8988T (cell line): Measurements from ENCODE around the gene USH2A.

Experiments used
- DNase-seq: peaks from one replicate; pipeline ENCODE4 v3.0.0; 2011

Gene USH2A, protein sequence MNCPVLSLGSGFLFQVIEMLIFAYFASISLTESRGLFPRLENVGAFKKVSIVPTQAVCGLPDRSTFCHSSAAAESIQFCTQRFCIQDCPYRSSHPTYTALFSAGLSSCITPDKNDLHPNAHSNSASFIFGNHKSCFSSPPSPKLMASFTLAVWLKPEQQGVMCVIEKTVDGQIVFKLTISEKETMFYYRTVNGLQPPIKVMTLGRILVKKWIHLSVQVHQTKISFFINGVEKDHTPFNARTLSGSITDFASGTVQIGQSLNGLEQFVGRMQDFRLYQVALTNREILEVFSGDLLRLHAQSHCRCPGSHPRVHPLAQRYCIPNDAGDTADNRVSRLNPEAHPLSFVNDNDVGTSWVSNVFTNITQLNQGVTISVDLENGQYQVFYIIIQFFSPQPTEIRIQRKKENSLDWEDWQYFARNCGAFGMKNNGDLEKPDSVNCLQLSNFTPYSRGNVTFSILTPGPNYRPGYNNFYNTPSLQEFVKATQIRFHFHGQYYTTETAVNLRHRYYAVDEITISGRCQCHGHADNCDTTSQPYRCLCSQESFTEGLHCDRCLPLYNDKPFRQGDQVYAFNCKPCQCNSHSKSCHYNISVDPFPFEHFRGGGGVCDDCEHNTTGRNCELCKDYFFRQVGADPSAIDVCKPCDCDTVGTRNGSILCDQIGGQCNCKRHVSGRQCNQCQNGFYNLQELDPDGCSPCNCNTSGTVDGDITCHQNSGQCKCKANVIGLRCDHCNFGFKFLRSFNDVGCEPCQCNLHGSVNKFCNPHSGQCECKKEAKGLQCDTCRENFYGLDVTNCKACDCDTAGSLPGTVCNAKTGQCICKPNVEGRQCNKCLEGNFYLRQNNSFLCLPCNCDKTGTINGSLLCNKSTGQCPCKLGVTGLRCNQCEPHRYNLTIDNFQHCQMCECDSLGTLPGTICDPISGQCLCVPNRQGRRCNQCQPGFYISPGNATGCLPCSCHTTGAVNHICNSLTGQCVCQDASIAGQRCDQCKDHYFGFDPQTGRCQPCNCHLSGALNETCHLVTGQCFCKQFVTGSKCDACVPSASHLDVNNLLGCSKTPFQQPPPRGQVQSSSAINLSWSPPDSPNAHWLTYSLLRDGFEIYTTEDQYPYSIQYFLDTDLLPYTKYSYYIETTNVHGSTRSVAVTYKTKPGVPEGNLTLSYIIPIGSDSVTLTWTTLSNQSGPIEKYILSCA (N-terminal part only)

DNA sequence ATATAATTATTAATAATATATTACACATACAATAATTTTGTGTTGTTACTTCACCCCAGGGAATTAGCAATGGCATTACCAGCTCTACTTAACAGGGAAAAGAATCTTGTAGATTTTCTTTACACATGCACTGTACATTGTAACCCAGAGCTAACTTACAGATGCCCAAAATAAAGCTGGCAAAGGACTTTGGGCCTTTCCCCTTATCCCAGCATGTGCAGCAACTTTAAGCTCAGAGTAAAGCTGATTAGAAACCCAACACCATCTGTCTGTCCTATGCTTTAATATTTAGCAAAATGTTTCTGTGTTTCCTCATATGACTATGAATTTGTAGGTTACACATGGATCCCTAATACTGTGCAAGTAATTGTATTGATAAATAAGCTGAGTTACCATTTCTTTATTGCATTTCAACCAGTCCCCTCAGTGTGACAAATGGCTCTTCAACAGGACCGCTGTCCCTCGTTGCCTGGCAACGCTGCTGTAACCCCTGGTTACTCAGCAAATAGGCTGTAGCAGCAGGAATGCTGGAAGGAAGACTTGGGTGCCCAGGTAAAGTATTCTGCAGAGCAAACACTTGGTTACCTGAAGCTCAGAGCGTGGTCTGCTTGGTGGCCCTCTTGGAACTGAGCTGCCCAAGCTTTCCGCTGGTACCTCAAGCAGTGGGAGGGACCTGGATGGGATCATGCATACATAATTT is at the start of gene USH2A:
Gene USH2A, minus strand, starts transcription at position 628 of the 700 bp plus-strand sequence. CDS start 1,112 bp downstream, outside the sequence.
- DNase-seq = no peak

DNA sequence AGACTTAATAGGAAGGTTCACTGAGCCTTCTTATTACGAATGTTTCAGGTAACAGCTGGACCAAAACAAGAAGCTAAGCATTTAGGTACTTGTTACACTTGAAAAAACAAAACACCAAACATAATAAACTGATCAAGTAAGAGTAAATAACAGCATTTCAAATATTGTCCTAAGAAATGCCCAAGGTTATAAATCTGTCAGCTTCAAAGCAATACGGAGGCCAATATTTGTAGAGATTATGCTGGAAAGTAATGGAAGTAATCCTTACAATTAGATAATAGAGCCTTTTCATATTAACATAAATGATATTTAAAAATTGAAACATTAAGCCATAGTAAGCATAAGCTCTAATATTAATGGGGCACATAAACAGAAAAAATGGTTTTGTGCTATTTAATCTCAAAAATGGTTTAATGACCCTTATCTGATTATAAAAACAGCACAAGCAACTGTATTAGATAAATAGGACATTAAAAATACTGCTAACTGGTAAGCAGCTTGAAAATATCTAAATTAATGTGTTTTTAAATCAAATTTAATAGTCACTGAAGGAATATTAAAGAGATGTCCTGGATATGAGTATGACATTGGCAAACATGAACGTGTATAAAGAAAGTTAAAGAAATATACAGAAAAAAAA is 43.0 kb upstream of the USH2A start:
- no peak for DNase-seq

DNA sequence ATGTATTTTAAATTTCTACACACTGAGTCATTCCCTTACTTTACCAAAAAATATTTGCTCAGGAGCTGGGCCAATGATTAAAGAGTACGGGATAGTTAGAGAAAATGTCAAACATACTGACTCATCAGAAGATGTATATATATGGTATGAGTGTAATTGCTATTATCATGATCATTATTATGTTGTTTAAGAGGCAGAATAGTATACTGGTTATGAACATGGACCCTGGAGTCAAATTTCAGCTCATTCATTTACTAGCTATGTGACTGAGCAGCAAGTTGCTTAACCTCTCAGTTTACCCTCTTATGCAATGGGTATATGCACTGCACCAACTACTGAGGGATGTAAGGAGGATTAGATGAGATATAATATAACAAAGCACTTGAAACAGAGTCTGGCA is 41.2 kb upstream of the USH2A start:
- no peak for DNase-seq

DNA sequence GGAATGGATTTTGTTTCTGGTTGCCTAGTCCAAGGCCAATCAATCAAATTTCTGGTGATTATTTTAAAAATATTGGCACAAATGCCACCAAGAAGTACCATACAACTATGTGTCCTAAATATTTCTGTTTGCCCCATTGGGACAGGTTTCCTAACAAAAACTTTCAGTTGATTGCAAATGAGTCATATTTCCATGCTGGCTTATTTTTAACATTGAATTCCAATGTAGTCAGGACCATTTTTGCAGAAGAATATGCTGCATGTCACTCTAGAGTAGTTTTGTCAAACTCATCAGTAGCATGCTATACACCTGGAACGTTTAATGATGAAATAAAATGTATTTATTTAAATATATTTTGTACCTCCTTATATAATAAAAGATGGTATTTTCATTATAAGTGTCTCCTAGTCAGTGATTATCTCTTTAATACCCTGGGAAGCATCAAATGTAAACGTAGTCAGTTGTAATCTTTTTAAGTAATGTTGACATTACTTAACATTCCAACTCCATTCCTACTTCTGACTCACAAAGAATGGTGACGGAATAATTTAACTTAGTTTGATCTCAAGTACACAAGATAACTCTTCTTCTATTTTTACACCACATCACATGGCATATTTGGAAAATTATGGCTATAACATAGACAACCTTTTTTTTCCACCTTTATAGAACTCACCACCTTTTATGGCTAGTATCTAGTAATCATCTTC is 39.0 kb upstream of the USH2A start:
- DNase-seq = no peak

DNA sequence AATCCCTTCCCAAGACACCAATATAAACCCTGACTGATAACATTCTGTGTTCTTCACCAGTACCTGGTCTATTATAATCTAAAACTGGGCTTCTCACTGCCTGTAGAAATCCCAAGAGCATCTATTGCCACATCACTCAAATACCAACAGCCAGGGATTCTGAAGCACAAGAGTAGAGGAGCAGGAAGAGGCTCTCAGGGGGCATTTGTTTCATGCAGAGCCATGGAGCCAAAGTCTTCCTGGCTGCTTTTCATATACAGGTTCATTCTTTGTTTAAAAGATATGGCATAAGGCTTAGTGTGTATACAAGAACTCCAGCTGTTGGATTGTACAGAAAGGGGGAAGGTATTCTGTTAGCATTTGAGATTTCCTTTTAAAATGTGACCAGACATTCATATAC is 38.2 kb upstream of the USH2A start:
- DNase-seq = no peak

DNA sequence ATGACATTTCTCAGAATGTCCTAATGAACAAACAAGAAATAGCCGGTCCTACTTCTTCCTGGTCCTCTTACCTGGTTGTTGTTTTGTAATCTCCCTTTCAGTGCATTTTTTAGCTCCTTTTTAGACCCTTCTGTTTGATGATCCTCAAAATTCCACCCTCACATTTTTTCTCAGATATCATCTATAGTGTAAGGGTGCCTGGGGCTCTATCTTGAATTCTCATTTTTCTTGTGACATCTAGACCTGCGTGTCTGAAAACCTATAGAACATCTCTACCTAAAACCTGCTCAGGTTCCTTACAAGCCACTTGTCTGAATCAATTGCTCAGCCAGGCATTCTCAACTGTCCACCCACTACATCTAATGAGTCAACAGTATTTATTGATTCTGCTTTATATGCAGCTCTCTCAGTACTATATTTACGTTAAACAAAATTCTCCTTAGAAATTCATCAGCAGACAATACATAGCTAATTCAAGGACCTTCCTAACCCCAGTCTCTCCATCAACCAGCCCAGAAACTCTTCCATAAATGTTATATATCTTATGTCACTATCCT is 36.5 kb upstream of the USH2A start:
- no peak for DNase-seq

GRCh38 chr1:216458812-216459211 is 35.6 kb upstream of the USH2A start:
- no peak for DNase-seq

DNA sequence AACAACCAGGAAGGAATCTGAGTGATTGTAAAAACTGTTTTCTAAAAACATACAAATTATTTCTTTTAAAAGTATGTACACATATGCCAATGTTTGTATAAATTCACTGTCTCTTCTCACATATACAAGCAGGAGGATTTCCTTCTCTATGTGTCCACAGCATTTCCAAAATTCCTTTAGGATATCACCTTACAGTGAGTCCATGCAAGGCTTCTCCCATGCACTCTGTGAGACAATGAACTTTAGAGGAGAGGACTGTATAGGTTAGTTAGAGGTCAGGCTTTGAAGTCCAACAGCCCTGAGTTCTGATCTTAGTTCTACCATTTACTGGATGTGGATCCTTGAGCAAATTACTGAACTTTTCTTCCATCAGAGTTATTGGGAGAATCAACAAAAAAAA is 34.1 kb upstream of the USH2A start:
- no peak for DNase-seq

DNA sequence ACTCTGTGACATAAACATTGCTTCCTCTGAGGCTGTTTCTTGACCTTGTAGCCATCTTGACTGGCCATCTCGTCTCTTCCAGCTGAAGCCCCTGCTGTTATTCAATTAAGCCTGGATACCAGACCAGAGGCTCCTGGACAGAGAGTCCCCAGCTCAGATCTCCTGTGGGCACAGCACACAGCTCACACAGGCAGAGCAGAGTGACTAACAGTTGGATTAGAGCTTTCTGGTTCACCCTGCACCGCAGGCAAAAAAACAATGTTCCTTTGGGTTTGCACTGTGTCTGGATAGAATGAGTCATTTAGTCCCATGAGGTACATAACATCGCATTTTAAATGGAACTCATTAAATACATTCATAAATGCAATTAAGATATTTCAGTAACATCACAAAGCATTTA is 33.4 kb upstream of the USH2A start:
- no peak for DNase-seq

- no peak for DNase-seq
Measured at GRCh38 chr1:216453777-216454176, 30.5 kb upstream of the USH2A start.

DNA sequence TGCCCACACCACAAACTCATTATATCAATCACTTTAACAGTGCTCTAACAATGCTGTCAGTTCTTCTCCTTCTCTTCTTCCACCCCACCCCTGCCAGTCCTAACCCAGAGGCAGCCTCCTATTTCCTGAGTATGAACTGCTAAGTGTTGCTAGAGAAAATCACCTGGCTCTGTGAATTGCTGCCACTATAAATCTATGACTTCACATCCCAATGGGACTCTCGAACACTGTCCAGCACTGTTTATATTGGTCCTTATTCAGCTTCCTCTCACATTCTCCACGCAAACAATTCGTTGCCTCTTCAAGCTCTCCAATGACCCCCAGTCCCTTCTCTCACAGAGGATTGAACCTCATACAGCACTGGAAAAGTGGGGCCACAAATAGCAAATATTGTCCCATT is 27.0 kb upstream of the USH2A start:
- DNase-seq = no peak

GRCh38 chr1:216448011-216448510 is 24.8 kb upstream of the USH2A start:
- DNase-seq = no peak

DNA sequence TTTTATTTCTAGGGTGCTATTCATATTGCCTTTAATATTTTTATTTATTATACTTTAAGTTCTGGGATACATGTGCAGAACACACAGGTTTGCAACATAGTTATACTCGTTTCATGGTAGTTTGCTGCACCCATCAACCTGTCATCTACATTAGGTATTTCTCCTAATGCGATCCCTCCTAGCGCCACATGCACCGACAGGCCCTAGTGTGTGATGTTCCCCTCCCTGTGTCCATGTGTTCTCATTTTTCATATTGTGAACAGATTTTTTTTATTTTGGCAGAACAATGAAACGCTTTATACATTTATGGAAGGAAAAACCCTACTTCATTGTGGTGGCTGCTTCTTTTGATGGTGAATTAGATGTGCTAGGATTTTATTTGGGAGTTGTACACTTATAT is 14.4 kb upstream of the USH2A start:
- no peak for DNase-seq

DNA sequence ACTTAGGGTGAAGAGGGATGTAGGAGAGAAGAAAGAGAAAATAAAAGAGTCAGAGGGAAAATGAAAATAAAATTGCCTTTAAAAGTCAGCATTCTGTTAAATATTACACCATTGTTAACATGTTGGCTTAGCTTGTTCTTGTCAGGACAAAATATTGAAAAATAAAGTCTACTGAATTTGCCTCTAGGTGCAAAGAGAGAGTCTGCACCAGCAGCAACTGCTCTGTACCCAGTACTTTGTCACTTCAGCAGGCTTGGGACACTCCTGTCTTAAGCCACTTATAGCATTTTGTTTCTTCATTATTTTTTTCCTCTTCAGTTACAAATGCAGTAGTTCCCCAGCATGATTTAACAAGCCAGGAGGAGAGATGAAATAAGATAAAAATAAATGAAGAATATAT is 11.0 kb upstream of the USH2A start:
- no peak for DNase-seq

GRCh38 chr1:216433175-216433574 is 9.9 kb upstream of the USH2A start:
- no peak for DNase-seq

DNA sequence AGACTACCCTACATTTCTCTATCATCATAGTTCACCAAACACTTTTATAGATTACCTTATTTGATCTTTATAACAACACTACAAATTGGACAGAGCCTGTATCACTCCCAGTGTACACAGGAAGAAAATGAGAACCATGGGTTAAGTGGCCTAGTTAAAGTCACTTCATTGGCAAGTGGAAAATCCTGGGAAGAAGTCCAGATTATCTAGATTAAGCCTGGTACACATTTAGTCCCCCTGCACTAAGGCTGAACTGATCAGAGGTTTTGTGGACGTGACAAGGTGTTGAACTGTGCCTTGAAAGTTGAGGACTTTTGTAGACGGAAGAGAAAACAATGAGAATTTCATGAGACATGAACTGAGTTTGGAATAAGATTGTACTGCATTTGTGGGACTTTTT is 7.5 kb upstream of the USH2A start:
- no peak for DNase-seq

- no peak for DNase-seq
Measured at GRCh38 chr1:216425577-216425976, 2.3 kb upstream of the USH2A start.

- no peak for DNase-seq
Measured at GRCh38 chr1:216420746-216421145, 2.5 kb downstream of the USH2A start.

DNA sequence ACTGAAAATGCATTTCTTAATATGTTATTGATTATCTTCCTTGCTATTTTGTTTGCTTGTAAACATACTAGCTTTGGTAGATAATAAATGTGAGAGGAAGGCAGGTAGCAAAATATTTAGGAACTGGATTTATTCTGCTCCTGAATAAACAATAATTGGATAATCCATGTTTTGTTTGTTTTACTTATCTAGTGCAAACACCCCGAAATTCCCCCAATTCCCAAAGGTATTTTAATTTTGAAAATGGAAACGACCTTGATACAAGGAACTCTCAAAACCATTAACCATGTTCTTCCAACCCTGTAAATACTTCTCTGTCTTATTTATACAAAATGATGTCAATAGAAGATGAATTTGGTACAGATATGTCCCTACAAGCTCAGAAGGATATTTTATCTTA is 3.0 kb downstream of the USH2A start:
- DNase-seq = no peak

GRCh38 chr1:216416488-216416887 is 6.8 kb downstream of the USH2A start:
- DNase-seq = no peak

GRCh38 chr1:216410026-216410425 is 13.2 kb downstream of the USH2A start:
- DNase-seq = no peak
